ENCODE data around the gene SCP2.

The SCP2 gene

GRCh38 chr1:53025034-53025768, 98.1 kb downstream of the SCP2 start:
- no peak for DNase-seq (ENCODE audit: low spot score)

GRCh38 chr1:53025769-53026112, 98.7 kb downstream of the SCP2 start:
- DNase-seq (ENCODE audit: low spot score): no peak
- TF ChIP-seq CTCF (IDR thresholded peaks at IDR 0.05; ENCODE audit: extremely low read depth, missing control alignments): no peak

More at GRCh38 chr1:53025034-53025768, 98.1 kb downstream of the SCP2 start:
- TF ChIP-seq CTCF (IDR thresholded peaks at IDR 0.05; ENCODE audit: extremely low read depth, missing control alignments): no peak

- no peak for TF ChIP-seq CTCF (IDR thresholded peaks at IDR 0.05; ENCODE audit: extremely low read depth, missing control alignments)
- DNase-seq (ENCODE audit: low spot score): no peak
Measured at GRCh38 chr1:53026254-53026653, 99.2 kb downstream of the SCP2 start.

- TF ChIP-seq CTCF (IDR thresholded peaks at IDR 0.05; ENCODE audit: extremely low read depth, missing control alignments): no peak
- DNase-seq (ENCODE audit: low spot score): no peak
Measured at GRCh38 chr1:53031732-53032131, 104.7 kb downstream of the SCP2 start.

GRCh38 chr1:53037159-53037558, 110.1 kb downstream of the SCP2 start:
- TF ChIP-seq CTCF (IDR thresholded peaks at IDR 0.05; ENCODE audit: extremely low read depth, missing control alignments): no peak
- no peak for DNase-seq (ENCODE audit: low spot score)

GRCh38 chr1:53038566-53038965, 111.5 kb downstream of the SCP2 start:
- no peak for DNase-seq (ENCODE audit: low spot score)
- no peak for TF ChIP-seq CTCF (IDR thresholded peaks at IDR 0.05; ENCODE audit: extremely low read depth, missing control alignments)

GRCh38 chr1:53043271-53043670, 116.2 kb downstream of the SCP2 start:
- TF ChIP-seq CTCF (IDR thresholded peaks at IDR 0.05; ENCODE audit: extremely low read depth, missing control alignments): no peak
- DNase-seq (ENCODE audit: low spot score): no peak
